ENCODE measurements around the gene GPR101.

Gene GPR101, protein sequence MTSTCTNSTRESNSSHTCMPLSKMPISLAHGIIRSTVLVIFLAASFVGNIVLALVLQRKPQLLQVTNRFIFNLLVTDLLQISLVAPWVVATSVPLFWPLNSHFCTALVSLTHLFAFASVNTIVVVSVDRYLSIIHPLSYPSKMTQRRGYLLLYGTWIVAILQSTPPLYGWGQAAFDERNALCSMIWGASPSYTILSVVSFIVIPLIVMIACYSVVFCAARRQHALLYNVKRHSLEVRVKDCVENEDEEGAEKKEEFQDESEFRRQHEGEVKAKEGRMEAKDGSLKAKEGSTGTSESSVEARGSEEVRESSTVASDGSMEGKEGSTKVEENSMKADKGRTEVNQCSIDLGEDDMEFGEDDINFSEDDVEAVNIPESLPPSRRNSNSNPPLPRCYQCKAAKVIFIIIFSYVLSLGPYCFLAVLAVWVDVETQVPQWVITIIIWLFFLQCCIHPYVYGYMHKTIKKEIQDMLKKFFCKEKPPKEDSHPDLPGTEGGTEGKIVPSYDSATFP

DNA sequence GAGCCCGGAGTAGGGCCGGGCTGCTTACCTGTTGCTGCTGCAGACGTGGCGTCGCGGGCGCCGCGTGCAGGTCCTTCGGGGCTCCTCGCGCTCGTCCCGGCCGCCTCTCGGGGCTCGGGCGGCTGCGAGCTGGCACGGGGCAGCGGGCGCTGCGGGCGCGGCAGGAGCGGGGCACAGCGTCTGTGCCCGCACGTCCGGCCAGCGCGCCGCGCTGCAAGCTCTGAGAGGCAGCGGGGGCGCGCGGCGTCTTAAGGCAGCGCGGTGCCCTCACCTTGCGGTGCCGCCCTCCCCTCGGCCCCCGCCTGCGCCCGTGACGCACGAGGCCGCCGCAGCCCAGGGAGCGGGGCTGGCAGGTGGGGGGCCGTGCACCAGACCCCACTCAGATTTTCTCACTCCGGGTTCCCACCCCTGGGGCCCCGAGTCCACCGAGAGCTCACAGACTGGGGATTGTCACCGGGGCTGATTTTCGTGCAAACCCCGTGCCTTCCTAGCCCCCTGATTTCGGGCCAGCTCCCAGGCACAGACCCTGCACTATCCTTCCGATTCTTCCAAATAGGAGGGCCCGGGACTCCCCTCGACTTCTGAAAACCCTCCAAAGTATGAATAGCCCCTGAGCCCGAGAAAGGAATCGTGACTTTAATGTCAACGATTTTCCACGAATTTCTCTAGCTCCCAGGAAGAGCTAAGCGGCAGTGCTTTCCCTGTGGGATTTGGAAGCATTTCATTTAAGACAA lies at the start of gene GPR101:
Gene GPR101 (minus strand): TSS at position 222 of the 734 bp plus-strand sequence. CDS start 2,321 bp downstream, outside the sequence.
- peaks cover 96% of the 10 kb centered on the region for H3K27me3 ChIP-seq
- no peaks in the 10 kb centered on the region for H3K4me1 ChIP-seq (ENCODE audit: control insufficient read depth in 1 of 2, insufficient read depth in 1 of 2, low read depth in 1 of 2, low read length in 1 of 2)
- no peaks in the 10 kb centered on the region for H3K36me3 ChIP-seq
- no peak within 1 kb of the TSS for H3K4me3 ChIP-seq (ENCODE audit: low read depth in 1 of 2, low read length in 1 of 2)
- TF ChIP-seq, protein P1, sequence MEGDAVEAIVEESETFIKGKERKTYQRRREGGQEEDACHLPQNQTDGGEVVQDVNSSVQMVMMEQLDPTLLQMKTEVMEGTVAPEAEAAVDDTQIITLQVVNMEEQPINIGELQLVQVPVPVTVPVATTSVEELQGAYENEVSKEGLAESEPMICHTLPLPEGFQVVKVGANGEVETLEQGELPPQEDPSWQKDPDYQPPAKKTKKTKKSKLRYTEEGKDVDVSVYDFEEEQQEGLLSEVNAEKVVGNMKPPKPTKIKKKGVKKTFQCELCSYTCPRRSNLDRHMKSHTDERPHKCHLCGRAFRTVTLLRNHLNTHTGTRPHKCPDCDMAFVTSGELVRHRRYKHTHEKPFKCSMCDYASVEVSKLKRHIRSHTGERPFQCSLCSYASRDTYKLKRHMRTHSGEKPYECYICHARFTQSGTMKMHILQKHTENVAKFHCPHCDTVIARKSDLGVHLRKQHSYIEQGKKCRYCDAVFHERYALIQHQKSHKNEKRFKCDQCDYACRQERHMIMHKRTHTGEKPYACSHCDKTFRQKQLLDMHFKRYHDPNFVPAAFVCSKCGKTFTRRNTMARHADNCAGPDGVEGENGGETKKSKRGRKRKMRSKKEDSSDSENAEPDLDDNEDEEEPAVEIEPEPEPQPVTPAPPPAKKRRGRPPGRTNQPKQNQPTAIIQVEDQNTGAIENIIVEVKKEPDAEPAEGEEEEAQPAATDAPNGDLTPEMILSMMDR (IDR thresholded peaks at IDR 0.05), result no peak
- H3K27ac ChIP-seq, result no peak within 1 kb of the TSS
- H3K9me3 ChIP-seq, result no peaks in the 10 kb centered on the region

DNA sequence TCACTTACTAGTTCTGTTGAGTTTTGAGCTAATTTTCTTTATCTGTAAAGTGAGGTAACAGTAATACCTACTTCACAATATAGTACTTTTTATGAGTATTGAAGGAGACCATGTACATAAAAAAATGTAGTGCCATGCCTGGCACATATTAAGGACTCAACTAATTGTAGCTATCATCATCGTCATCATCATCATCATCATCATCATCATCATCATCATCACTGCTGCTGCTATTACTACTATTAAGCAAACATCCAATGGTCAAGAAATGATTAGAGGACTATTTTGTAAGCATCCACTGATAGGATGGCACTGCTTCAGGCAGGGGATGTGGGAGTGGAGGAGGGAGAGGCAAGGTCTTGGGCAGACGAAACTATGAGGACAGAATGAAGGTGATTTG lies 47.4 kb upstream of the GPR101 start:
- TF ChIP-seq, protein P1 (IDR thresholded peaks at IDR 0.05), result no peak
- no peak overlapping the region for H3K4me3 ChIP-seq (ENCODE audit: low read depth in 1 of 2, low read length in 1 of 2)
- no peaks in the 10 kb centered on the region for H3K4me1 ChIP-seq (ENCODE audit: control insufficient read depth in 1 of 2, insufficient read depth in 1 of 2, low read depth in 1 of 2, low read length in 1 of 2)
- H3K27me3 ChIP-seq, result no peaks in the 10 kb centered on the region
- no peak overlapping the region for H3K27ac ChIP-seq
- no peaks in the 10 kb centered on the region for H3K36me3 ChIP-seq
- H3K9me3 ChIP-seq, result no peaks in the 10 kb centered on the region

GRCh38 chrX:137072396-137072795 lies 38.6 kb upstream of the GPR101 start:
- H3K4me3 ChIP-seq (ENCODE audit: low read depth in 1 of 2, low read length in 1 of 2), result no peak overlapping the region
- TF ChIP-seq, protein P1 (IDR thresholded peaks at IDR 0.05), result no peak
- H3K9me3 ChIP-seq, result no peaks in the 10 kb centered on the region

DNA sequence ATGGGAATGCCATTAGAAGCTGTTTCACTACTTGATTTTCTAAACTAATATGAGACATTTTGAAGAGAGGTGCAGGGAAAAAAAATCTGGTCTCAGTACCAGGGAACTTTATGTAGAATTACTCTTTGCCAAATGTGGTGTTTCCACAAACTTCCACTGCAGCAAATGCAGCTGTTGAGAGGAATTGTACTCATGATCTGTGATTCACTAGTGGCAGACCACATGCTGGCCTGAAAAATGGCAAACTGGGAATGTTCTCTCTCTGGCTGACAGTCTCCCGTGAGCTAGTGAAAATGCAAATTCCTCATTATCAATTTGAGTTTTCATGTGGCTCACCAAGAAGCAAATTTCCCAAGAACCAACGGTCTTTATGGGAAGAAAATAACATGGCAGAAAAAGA lies 37.8 kb upstream of the GPR101 start:
- Histone ChIP-seq H3K27ac (no peak overlapping the region), H3K27me3 (no peaks in the 10 kb centered on the region), H3K36me3 (no peaks in the 10 kb centered on the region), H3K4me1 (ENCODE audit: control insufficient read depth in 1 of 2, insufficient read depth in 1 of 2, low read depth in 1 of 2, low read length in 1 of 2) (no peaks in the 10 kb centered on the region), H3K9me3 (no peaks in the 10 kb centered on the region), H3K4me3 (ENCODE audit: low read depth in 1 of 2, low read length in 1 of 2) (no peak overlapping the region)
- TF ChIP-seq, protein P1 (IDR thresholded peaks at IDR 0.05), result no peak

More at GRCh38 chrX:137072396-137072795, 38.6 kb upstream of the GPR101 start:
- H3K27me3 ChIP-seq, result no peaks in the 10 kb centered on the region
- no peaks in the 10 kb centered on the region for H3K36me3 ChIP-seq
- H3K27ac ChIP-seq, result no peak overlapping the region
- no peaks in the 10 kb centered on the region for H3K4me1 ChIP-seq (ENCODE audit: control insufficient read depth in 1 of 2, insufficient read depth in 1 of 2, low read depth in 1 of 2, low read length in 1 of 2)

GRCh38 chrX:137067147-137067546 lies 33.4 kb upstream of the GPR101 start:
- Histone ChIP-seq H3K27ac (no peak overlapping the region), H3K27me3 (no peaks in the 10 kb centered on the region), H3K36me3 (no peaks in the 10 kb centered on the region), H3K4me3 (ENCODE audit: low read depth in 1 of 2, low read length in 1 of 2) (no peak overlapping the region), H3K9me3 (no peaks in the 10 kb centered on the region), H3K4me1 (ENCODE audit: control insufficient read depth in 1 of 2, insufficient read depth in 1 of 2, low read depth in 1 of 2, low read length in 1 of 2) (no peaks in the 10 kb centered on the region)
- TF ChIP-seq, protein P1 (IDR thresholded peaks at IDR 0.05), result no peak
